GM13977 (cell line): ENCODE measurements around the gene AKR1D1.

Experiments
- DNase-seq: peaks from one replicate; pipeline ENCODE4 v3.0.0; 2012; ENCODE audit warnings: low spot score
- in situ Hi-C: fragments of 300-500 bp; cut with MboI; formaldehyde crosslinking; loops from one replicate; pipeline ENCODE4 v1.12.0; 2022; ENCODE audit warnings: low sequenced_read_pairs, low pct_unique_long_range_greater_than_20kb, mixed read lengths, inconsistent platforms; ENCODE audit not compliant: unreplicated experiment
- TF ChIP-seq, protein P1 (sequence below): IDR thresholded peaks from 2 replicates; pipeline ENCODE4 v1.5.1; 2012; ENCODE audit warnings: mild to moderate bottlenecking, control low read depth; ENCODE audit not compliant: insufficient read depth; ENCODE audit errors: extremely low read depth, missing control alignments

The AKR1D1 gene

GRCh38 chr7:138095972-138096935 lies 20.0 kb downstream of the AKR1D1 start:
- TF ChIP-seq, protein P1, sequence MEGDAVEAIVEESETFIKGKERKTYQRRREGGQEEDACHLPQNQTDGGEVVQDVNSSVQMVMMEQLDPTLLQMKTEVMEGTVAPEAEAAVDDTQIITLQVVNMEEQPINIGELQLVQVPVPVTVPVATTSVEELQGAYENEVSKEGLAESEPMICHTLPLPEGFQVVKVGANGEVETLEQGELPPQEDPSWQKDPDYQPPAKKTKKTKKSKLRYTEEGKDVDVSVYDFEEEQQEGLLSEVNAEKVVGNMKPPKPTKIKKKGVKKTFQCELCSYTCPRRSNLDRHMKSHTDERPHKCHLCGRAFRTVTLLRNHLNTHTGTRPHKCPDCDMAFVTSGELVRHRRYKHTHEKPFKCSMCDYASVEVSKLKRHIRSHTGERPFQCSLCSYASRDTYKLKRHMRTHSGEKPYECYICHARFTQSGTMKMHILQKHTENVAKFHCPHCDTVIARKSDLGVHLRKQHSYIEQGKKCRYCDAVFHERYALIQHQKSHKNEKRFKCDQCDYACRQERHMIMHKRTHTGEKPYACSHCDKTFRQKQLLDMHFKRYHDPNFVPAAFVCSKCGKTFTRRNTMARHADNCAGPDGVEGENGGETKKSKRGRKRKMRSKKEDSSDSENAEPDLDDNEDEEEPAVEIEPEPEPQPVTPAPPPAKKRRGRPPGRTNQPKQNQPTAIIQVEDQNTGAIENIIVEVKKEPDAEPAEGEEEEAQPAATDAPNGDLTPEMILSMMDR: no peak
- in situ Hi-C loops: no loop called here
- DNase-seq: no peak

- DNase-seq: peak; percentile 36
These were observed 20.9 kb downstream of the AKR1D1 start for GRCh38 chr7:138097064-138097741.

GRCh38 chr7:138099813-138100212 lies 23.6 kb downstream of the AKR1D1 start:
- in situ Hi-C loops: no loop called here
- TF ChIP-seq, protein P1: no peak
- DNase-seq: no peak

More at GRCh38 chr7:138097064-138097741, 20.9 kb downstream of the AKR1D1 start:
- TF ChIP-seq, protein P1: peak; percentile 47
- in situ Hi-C loops: no loop called here

GRCh38 chr7:138105221-138105620 lies 29.0 kb downstream of the AKR1D1 start:
- TF ChIP-seq, protein P1: no peak
- DNase-seq: no peak
- in situ Hi-C loops: no loop called here

GRCh38 chr7:138115047-138115446 lies 38.8 kb downstream of the AKR1D1 start:
- in situ Hi-C loops: no loop called here
- no peak for DNase-seq
- TF ChIP-seq, protein P1: no peak

- in situ Hi-C loops: no loop called here
- DNase-seq: no peak
- TF ChIP-seq, protein P1: no peak
These were observed 39.9 kb downstream of the AKR1D1 start for GRCh38 chr7:138116141-138116540.
